ENCODE results near the gene CLMP. TPM values are rescaled to one million over a fixed set of nuclear protein-coding genes. Genes with fewer than 3 reads are reported as not detected.
A peak's percentile ranks its signal among the peaks of the same experiment; 100 is the strongest.

CLMP gene
- total RNA-seq, 3 donors from 2014 or later: 4.7 to 84.9 (median 11.0) TPM

- TF ChIP-seq, protein P1, sequence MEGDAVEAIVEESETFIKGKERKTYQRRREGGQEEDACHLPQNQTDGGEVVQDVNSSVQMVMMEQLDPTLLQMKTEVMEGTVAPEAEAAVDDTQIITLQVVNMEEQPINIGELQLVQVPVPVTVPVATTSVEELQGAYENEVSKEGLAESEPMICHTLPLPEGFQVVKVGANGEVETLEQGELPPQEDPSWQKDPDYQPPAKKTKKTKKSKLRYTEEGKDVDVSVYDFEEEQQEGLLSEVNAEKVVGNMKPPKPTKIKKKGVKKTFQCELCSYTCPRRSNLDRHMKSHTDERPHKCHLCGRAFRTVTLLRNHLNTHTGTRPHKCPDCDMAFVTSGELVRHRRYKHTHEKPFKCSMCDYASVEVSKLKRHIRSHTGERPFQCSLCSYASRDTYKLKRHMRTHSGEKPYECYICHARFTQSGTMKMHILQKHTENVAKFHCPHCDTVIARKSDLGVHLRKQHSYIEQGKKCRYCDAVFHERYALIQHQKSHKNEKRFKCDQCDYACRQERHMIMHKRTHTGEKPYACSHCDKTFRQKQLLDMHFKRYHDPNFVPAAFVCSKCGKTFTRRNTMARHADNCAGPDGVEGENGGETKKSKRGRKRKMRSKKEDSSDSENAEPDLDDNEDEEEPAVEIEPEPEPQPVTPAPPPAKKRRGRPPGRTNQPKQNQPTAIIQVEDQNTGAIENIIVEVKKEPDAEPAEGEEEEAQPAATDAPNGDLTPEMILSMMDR (IDR thresholded peaks at IDR 0.05): no peak
- H3K36me3 ChIP-seq (ENCODE audit: low read depth): no peaks in the 10 kb centered on the region
- DNase-seq: no peak
- H3K4me3 ChIP-seq: no peak overlapping the region
- no peaks in the 10 kb centered on the region for H3K4me1 ChIP-seq (ENCODE audit: low read depth)
- no peak for ATAC-seq
- intact Hi-C loops (cut with DNase I, micrococcal nuclease): no loop called here
- no peaks in the 10 kb centered on the region for H3K9me3 ChIP-seq
These were observed 13.1 kb downstream of the CLMP start for GRCh38 chr11:123181767-123182500.

- ATAC-seq (no peak), DNase-seq (no peak)
- H3K4me3 ChIP-seq: no peak overlapping the region
- H3K9me3 ChIP-seq: no peaks in the 10 kb centered on the region
- intact Hi-C loops (cut with DNase I, micrococcal nuclease): no loop called here
- TF ChIP-seq, protein P1 (IDR thresholded peaks at IDR 0.05): no peak
- no peaks in the 10 kb centered on the region for H3K4me1 ChIP-seq (ENCODE audit: low read depth)
- H3K36me3 ChIP-seq (ENCODE audit: low read depth): no peaks in the 10 kb centered on the region
These were observed 14.0 kb downstream of the CLMP start for GRCh38 chr11:123181075-123181474.

GRCh38 chr11:123180574-123180973 is 14.5 kb downstream of the CLMP start:
- ATAC-seq (no peak), DNase-seq (no peak)
- no peaks in the 10 kb centered on the region for H3K4me1 ChIP-seq (ENCODE audit: low read depth)

GRCh38 chr11:123180166-123180565 is 14.9 kb downstream of the CLMP start:
- DNase-seq (no peak), ATAC-seq (no peak)
- no peaks in the 10 kb centered on the region for H3K9me3 ChIP-seq
- H3K4me3 ChIP-seq: no peak overlapping the region
- intact Hi-C loops (cut with DNase I, micrococcal nuclease): no loop called here
- H3K36me3 ChIP-seq (ENCODE audit: low read depth): no peaks in the 10 kb centered on the region
- TF ChIP-seq, protein P1 (IDR thresholded peaks at IDR 0.05): no peak
- no peaks in the 10 kb centered on the region for H3K4me1 ChIP-seq (ENCODE audit: low read depth)

More at GRCh38 chr11:123180574-123180973, 14.5 kb downstream of the CLMP start:
- Histone ChIP-seq H3K36me3 (ENCODE audit: low read depth) (no peaks in the 10 kb centered on the region), H3K9me3 (no peaks in the 10 kb centered on the region), H3K4me3 (no peak overlapping the region)
- intact Hi-C loops (cut with DNase I, micrococcal nuclease): no loop called here
- TF ChIP-seq, protein P1 (IDR thresholded peaks at IDR 0.05): no peak

DNA sequence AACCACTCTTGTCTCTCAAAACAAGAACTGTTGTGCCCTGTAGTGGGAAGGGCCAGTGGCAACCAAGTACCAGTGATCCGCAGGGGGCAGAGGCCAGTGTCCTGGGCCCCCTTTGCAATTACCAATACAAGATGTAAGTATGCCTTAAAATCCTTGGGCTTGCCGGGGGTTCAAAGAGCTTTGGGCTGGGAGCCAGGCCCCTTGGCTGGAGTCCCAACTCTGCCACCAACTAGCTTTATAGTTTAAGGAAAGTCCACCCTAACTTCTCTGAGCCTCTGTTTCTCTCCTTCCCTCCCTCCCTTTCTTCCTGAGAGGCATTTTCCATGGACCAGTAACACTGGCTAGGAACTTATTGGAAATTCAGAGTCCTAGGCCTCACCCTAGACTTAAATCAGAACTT is 15.5 kb downstream of the CLMP start:
- Histone ChIP-seq H3K4me3 (no peak overlapping the region), H3K9me3 (no peaks in the 10 kb centered on the region), H3K36me3 (ENCODE audit: low read depth) (no peaks in the 10 kb centered on the region), H3K4me1 (ENCODE audit: low read depth) (no peaks in the 10 kb centered on the region)
- intact Hi-C loops (cut with DNase I, micrococcal nuclease): no loop called here
- TF ChIP-seq, protein P1 (IDR thresholded peaks at IDR 0.05): no peak
- ATAC-seq: no peak
- peak in 2 of 3 donors; percentile 69 to 75 for DNase-seq

Measured in mucosa of descending colon (tissue), 3 donors.